Measurements from ENCODE around the gene TSGA10IP. TPM values are rescaled to one million over a fixed set of nuclear protein-coding genes. Genes with fewer than 3 reads are reported as not detected.

TSGA10IP gene
- total RNA-seq, 1 experiment from 2014 or later: not detected

DNA sequence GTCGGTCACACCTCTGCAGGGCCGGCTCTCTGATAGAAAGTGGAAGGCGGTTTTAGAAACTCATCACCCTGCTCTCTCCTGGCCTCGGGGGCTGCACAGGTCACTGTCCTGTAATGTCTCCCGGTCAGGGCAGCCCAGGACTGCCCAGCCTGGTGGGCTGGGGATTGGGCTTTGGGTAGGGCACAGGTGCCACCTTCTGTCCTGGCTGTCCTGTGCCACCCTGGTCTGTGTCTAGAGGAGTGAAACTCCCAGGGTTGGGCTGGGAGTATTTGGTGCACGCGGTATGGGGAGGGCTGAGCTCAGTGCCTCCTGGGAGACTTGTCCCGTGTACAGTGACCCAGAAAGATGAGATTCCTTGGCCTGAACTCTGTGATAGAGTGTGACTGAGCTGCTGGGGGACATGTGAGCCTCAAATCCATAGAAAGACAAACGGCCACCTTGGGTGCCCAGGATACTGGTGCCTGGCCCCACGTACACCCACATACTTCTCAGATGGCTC is 34.0 kb downstream of the TSGA10IP start:
- TSS peak; percentile 42 for BruUV-seq (replicated peaks)
- CTCF ChIA-PET: interaction anchor here (0.6 to 1.0 kb wide), 2 partner anchors 91 to 95 kb away, joined by 3 to 6 read pairs; partner anchors contain the start of gene FIBP
- TF ChIP-seq TCF7L2 (IDR thresholded peaks at IDR 0.05; ENCODE audit: low read depth, low read length) (no peak), POLR2AphosphoS5 (IDR thresholded peaks at IDR 0.05; ENCODE audit: low read depth, low read length) (no peak), SIN3A (IDR thresholded peaks at IDR 0.05; ENCODE audit: borderline replicate concordance, insufficient read depth, low read depth, low read length) (no peak)
- TF ChIP-seq, protein P1, sequence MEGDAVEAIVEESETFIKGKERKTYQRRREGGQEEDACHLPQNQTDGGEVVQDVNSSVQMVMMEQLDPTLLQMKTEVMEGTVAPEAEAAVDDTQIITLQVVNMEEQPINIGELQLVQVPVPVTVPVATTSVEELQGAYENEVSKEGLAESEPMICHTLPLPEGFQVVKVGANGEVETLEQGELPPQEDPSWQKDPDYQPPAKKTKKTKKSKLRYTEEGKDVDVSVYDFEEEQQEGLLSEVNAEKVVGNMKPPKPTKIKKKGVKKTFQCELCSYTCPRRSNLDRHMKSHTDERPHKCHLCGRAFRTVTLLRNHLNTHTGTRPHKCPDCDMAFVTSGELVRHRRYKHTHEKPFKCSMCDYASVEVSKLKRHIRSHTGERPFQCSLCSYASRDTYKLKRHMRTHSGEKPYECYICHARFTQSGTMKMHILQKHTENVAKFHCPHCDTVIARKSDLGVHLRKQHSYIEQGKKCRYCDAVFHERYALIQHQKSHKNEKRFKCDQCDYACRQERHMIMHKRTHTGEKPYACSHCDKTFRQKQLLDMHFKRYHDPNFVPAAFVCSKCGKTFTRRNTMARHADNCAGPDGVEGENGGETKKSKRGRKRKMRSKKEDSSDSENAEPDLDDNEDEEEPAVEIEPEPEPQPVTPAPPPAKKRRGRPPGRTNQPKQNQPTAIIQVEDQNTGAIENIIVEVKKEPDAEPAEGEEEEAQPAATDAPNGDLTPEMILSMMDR (IDR thresholded peaks at IDR 0.05): no peak
- TF ChIP-seq, protein P2, sequence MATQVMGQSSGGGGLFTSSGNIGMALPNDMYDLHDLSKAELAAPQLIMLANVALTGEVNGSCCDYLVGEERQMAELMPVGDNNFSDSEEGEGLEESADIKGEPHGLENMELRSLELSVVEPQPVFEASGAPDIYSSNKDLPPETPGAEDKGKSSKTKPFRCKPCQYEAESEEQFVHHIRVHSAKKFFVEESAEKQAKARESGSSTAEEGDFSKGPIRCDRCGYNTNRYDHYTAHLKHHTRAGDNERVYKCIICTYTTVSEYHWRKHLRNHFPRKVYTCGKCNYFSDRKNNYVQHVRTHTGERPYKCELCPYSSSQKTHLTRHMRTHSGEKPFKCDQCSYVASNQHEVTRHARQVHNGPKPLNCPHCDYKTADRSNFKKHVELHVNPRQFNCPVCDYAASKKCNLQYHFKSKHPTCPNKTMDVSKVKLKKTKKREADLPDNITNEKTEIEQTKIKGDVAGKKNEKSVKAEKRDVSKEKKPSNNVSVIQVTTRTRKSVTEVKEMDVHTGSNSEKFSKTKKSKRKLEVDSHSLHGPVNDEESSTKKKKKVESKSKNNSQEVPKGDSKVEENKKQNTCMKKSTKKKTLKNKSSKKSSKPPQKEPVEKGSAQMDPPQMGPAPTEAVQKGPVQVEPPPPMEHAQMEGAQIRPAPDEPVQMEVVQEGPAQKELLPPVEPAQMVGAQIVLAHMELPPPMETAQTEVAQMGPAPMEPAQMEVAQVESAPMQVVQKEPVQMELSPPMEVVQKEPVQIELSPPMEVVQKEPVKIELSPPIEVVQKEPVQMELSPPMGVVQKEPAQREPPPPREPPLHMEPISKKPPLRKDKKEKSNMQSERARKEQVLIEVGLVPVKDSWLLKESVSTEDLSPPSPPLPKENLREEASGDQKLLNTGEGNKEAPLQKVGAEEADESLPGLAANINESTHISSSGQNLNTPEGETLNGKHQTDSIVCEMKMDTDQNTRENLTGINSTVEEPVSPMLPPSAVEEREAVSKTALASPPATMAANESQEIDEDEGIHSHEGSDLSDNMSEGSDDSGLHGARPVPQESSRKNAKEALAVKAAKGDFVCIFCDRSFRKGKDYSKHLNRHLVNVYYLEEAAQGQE (IDR thresholded peaks at IDR 0.05; ENCODE audit: insufficient read depth in 1 of 2, low read depth in 2 of 2, low read length in 1 of 2): no peak
- H3K27me3 ChIP-seq (ENCODE audit: control insufficient read depth, insufficient read depth, low read length): no peaks in the 10 kb centered on the region
- H3K36me3 ChIP-seq (ENCODE audit: control insufficient read depth, insufficient read depth, low read length): peaks cover 2% of the 10 kb centered on the region; the same call in 1 of the 2 replicates
- POLR2A ChIA-PET: interaction anchor here (0.6 kb wide), 1 partner anchor 15 kb away, joined by 4 read pairs; no protein-coding TSS in a partner anchor
- DNase-seq (ENCODE audit: low read depth, low spot score) (no peak), ATAC-seq (0 out of 2 replicates have a peak, but pooled peaks have one; percentile 2)
- no peak overlapping the region for H3K4me3 ChIP-seq (ENCODE audit: low read depth in 2 of 2, low read length in 2 of 2)
- H3K4me1 ChIP-seq (ENCODE audit: control insufficient read depth, insufficient read depth, low read length): no peaks in the 10 kb centered on the region
- in situ Hi-C loops (cut with HindIII; ENCODE audit: low pct_unique_long_range_greater_than_20kb, low sequenced_read_pairs): no loop called here
- intact Hi-C loops (cut with micrococcal nuclease; ENCODE audit: unreplicated experiment): no loop called here
- no peaks in the 10 kb centered on the region for H3K9me3 ChIP-seq (ENCODE audit: control insufficient read depth, insufficient read depth, low read depth, low read length)
- no peak overlapping the region for H3K27ac ChIP-seq (ENCODE audit: low read length)

DNA sequence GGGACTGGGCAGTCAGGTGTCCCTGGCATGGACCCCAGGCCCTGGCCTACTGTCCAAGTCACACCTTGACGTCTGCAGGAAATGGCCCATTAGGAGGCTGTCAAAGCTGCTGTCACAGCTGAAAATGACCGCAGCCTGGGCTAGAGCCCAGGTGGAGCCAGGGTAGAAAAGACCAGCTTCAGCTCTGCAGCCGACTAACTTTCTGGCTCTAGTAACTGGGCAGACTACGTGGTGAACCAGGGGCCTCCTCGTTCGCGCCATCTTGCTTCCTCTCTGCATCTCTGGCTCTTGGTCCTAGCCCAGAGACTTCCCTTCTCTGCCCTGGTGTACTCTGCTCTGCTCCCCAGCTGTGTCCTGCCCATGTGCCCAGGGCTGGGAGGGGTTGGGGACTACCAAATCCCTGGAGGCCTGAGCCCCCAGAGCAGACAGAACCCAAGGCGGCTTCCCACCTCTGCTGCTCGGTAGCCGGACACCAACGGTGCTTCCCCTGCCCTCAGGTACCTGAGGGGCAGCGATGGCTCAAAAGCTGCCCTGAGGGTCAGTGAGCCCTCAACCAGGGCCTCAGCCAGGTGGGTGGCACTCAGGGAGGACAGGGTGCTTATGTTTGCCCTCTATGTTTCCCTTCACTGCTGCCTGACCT is 35.9 kb downstream of the TSGA10IP start:
- TF ChIP-seq, protein P2 (IDR thresholded peaks at IDR 0.05; ENCODE audit: insufficient read depth in 1 of 2, low read depth in 2 of 2, low read length in 1 of 2): no peak
- no peak for TF ChIP-seq POLR2AphosphoS5 (IDR thresholded peaks at IDR 0.05; ENCODE audit: low read depth, low read length)
- TF ChIP-seq, protein P1 (IDR thresholded peaks at IDR 0.05): no peak
- TF ChIP-seq SIN3A (IDR thresholded peaks at IDR 0.05; ENCODE audit: borderline replicate concordance, insufficient read depth, low read depth, low read length): no peak
- no peak for TF ChIP-seq TCF7L2 (IDR thresholded peaks at IDR 0.05; ENCODE audit: low read depth, low read length)
- Histone ChIP-seq H3K36me3 (ENCODE audit: control insufficient read depth, insufficient read depth, low read length) (peaks cover 2% of the 10 kb centered on the region; the same call in 1 of the 2 replicates), H3K4me3 (ENCODE audit: low read depth in 2 of 2, low read length in 2 of 2) (no peak overlapping the region), H3K27me3 (ENCODE audit: control insufficient read depth, insufficient read depth, low read length) (no peaks in the 10 kb centered on the region), H3K27ac (ENCODE audit: low read length) (no peak overlapping the region), H3K9me3 (ENCODE audit: control insufficient read depth, insufficient read depth, low read depth, low read length) (no peaks in the 10 kb centered on the region), H3K4me1 (ENCODE audit: control insufficient read depth, insufficient read depth, low read length) (no peaks in the 10 kb centered on the region)
- intact Hi-C loops (cut with micrococcal nuclease; ENCODE audit: unreplicated experiment) (no loop called here), in situ Hi-C loops (cut with HindIII; ENCODE audit: low pct_unique_long_range_greater_than_20kb, low sequenced_read_pairs) (no loop called here)
- BruUV-seq (replicated peaks): no TSS peak
- ChIA-PET CTCF (interaction anchor here (0.6 kb wide), 2 partner anchors 93 to 97 kb away, joined by 3 read pairs; partner anchors contain the start of gene FIBP), POLR2A (no interaction called here)
- ATAC-seq (peak; percentile 7), DNase-seq (ENCODE audit: low read depth, low spot score) (no peak)
